Astrocyte (in vitro differentiated cells and primary cell): ENCODE measurements around the gene MYO16. TPM values are rescaled to one million over a fixed set of nuclear protein-coding genes. Genes with fewer than 3 reads are reported as not detected.

ENCODE experiments used
- DNase-seq: peaks from one replicate; pipeline ENCODE4 v3.0.0-alpha.2; 2010; ENCODE audit warnings: low read depth
- FAIRE-seq: peaks from 2 replicates; lab custom pipeline; 2011; peaks lifted over from hg19 to GRCh38; lab: Jason Lieb, UNC
- H2AFZ ChIP-seq: 2 replicates; pipeline ENCODE4 v1.6.0; 2012; ENCODE audit warnings: low read depth, low read length, inconsistent platforms
- H3K27ac ChIP-seq: 2 replicates; pipeline ENCODE4 v1.5.1; 2011; ENCODE audit warnings: low read depth, low read length, inconsistent platforms
- H3K27me3 ChIP-seq: 2 replicates; pipeline ENCODE4 v1.6.0; 2011; ENCODE audit warnings: low read length, inconsistent platforms; ENCODE audit not compliant: insufficient read depth
- H3K36me3 ChIP-seq: 2 replicates; pipeline ENCODE4 v1.5.1; 2011; ENCODE audit warnings: low read length, inconsistent platforms; ENCODE audit not compliant: insufficient read depth
- H3K4me1 ChIP-seq: 2 replicates; pipeline ENCODE4 v1.5.1; 2011; ENCODE audit warnings: low read length, inconsistent platforms; ENCODE audit not compliant: insufficient read depth
- H3K4me2 ChIP-seq: 2 replicates; pipeline ENCODE4 v1.6.0; 2012; ENCODE audit warnings: low read length, inconsistent platforms
- H3K4me3 ChIP-seq: 2 replicates; pipeline ENCODE4 v1.5.1; 2011; ENCODE audit warnings: low read depth, mild to moderate bottlenecking, low read length, inconsistent platforms; ENCODE audit not compliant: insufficient read depth
- H3K79me2 ChIP-seq: 2 replicates; pipeline ENCODE4 v1.6.0; 2012; ENCODE audit warnings: mild to moderate bottlenecking, low read length, inconsistent platforms; ENCODE audit not compliant: insufficient read depth
- H3K9ac ChIP-seq: 2 replicates; pipeline ENCODE4 v1.6.0; 2012; ENCODE audit warnings: mild to moderate bottlenecking, low read length, inconsistent platforms
- H3K9me3 ChIP-seq: 2 replicates; pipeline ENCODE4 v1.5.1; 2012; ENCODE audit warnings: low read depth, mild to moderate bottlenecking, low read length, inconsistent platforms; ENCODE audit not compliant: insufficient read depth
- H4K20me1 ChIP-seq: 2 replicates; pipeline ENCODE4 v1.6.0; 2012; ENCODE audit warnings: low read length, inconsistent platforms; ENCODE audit not compliant: insufficient read depth
- H3K27ac Mint-ChIP-seq: one replicate; pipeline ENCODE4 v1.8.0; 2021; ENCODE audit warnings: mild to moderate bottlenecking, mixed read lengths; ENCODE audit not compliant: unreplicated experiment
- H3K27me3 Mint-ChIP-seq: one replicate; pipeline ENCODE4 v1.8.0; 2021; ENCODE audit warnings: low read depth, mixed read lengths; ENCODE audit not compliant: unreplicated experiment
- H3K36me3 Mint-ChIP-seq: one replicate; pipeline ENCODE4 v1.8.0; 2021; ENCODE audit warnings: low read depth, mixed read lengths; ENCODE audit not compliant: unreplicated experiment
- H3K4me1 Mint-ChIP-seq: one replicate; pipeline ENCODE4 v1.8.0; 2021; ENCODE audit warnings: low read depth, mixed read lengths; ENCODE audit not compliant: unreplicated experiment
- H3K4me3 Mint-ChIP-seq: one replicate; pipeline ENCODE4 v1.8.0; 2021; ENCODE audit warnings: mild to moderate bottlenecking, moderate library complexity, mixed read lengths; ENCODE audit not compliant: unreplicated experiment
- H3K9me3 Mint-ChIP-seq: one replicate; pipeline ENCODE4 v1.8.0; 2021; ENCODE audit warnings: mild to moderate bottlenecking, mixed read lengths; ENCODE audit not compliant: unreplicated experiment
- EZH2 ChIP-seq: IDR thresholded peaks from 2 replicates; pipeline ENCODE4 v1.6.1; 2012; ENCODE audit warnings: mild to moderate bottlenecking, low read length, inconsistent platforms; ENCODE audit not compliant: insufficient read depth
- total RNA-seq: library from RNA; stranded (reverse); gene quantifications from 2 replicates; pipeline ENCODE4 v1.2.1, GENCODE V29; 2021
- TF ChIP-seq, protein P1 (sequence below): IDR thresholded peaks from 2 replicates; pipeline ENCODE4 v1.5.1; 2011; ENCODE audit warnings: low read depth, mild to moderate bottlenecking, inconsistent platforms, low read length, moderate library complexity; ENCODE audit not compliant: insufficient read depth

Gene MYO16
- total RNA-seq, 1 donor from 2014 or later: 0.14 TPM

GRCh38 chr13:108657519-108657918 is 28.1 kb downstream of the MYO16 start:
- Histone ChIP-seq H3K27ac (no peak overlapping the region), H3K9me3 (no peaks in the 10 kb centered on the region), H2AFZ (no peak overlapping the region), H3K79me2 (no peaks in the 10 kb centered on the region), H4K20me1 (no peaks in the 10 kb centered on the region), H3K36me3 (no peaks in the 10 kb centered on the region), H3K4me1 (no peaks in the 10 kb centered on the region), H3K4me3 (no peak overlapping the region), H3K9ac (no peak overlapping the region), H3K4me2 (no peak overlapping the region), H3K27me3 (no peaks in the 10 kb centered on the region)
- H3K9me3 Mint-ChIP-seq: peaks cover 2% of the 10 kb centered on the region
- DNase-seq: no peak
- no peaks in the 10 kb centered on the region for H3K4me1 Mint-ChIP-seq
- H3K27ac Mint-ChIP-seq: no peak overlapping the region
- H3K4me3 Mint-ChIP-seq: no peak overlapping the region
- TF ChIP-seq, protein P1, sequence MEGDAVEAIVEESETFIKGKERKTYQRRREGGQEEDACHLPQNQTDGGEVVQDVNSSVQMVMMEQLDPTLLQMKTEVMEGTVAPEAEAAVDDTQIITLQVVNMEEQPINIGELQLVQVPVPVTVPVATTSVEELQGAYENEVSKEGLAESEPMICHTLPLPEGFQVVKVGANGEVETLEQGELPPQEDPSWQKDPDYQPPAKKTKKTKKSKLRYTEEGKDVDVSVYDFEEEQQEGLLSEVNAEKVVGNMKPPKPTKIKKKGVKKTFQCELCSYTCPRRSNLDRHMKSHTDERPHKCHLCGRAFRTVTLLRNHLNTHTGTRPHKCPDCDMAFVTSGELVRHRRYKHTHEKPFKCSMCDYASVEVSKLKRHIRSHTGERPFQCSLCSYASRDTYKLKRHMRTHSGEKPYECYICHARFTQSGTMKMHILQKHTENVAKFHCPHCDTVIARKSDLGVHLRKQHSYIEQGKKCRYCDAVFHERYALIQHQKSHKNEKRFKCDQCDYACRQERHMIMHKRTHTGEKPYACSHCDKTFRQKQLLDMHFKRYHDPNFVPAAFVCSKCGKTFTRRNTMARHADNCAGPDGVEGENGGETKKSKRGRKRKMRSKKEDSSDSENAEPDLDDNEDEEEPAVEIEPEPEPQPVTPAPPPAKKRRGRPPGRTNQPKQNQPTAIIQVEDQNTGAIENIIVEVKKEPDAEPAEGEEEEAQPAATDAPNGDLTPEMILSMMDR: no peak
- no peak for TF ChIP-seq EZH2
- no peaks in the 10 kb centered on the region for H3K27me3 Mint-ChIP-seq
- no peaks in the 10 kb centered on the region for H3K36me3 Mint-ChIP-seq
- FAIRE-seq: no peak

DNA sequence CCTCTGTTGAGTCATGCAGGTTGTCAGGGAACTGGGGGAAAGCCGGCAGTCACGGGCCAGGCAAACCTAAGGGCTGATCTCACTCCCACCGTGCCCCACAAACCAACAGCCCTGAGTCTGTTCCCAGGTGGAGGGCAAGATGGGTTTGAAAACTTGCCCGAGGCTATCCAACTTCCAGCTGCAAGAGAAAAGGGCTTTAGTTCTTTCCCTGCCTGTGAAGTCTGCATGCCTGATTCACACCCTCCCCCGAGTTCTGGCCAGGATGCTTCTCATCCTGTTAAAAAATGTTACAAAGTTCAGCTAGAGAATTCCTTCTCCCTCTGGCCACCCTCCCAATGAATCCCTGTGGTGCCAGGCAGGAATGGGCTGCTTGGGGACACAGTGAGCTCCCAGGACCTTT is 33.1 kb downstream of the MYO16 start:
- no peak overlapping the region for H3K4me2 ChIP-seq
- H3K4me1 Mint-ChIP-seq: no peaks in the 10 kb centered on the region
- no peaks in the 10 kb centered on the region for H4K20me1 ChIP-seq
- H3K27me3 ChIP-seq: no peaks in the 10 kb centered on the region
- no peaks in the 10 kb centered on the region for H3K4me1 ChIP-seq
- H3K27me3 Mint-ChIP-seq: no peaks in the 10 kb centered on the region
- H3K9me3 Mint-ChIP-seq: peaks cover 3% of the 10 kb centered on the region
- no peaks in the 10 kb centered on the region for H3K36me3 Mint-ChIP-seq
- no peak overlapping the region for H3K9ac ChIP-seq
- no peaks in the 10 kb centered on the region for H3K36me3 ChIP-seq
- H3K27ac Mint-ChIP-seq: no peak overlapping the region
- DNase-seq (no peak), FAIRE-seq (no peak)
- TF ChIP-seq, protein P1: no peak
- no peak for TF ChIP-seq EZH2
- H3K9me3 ChIP-seq: no peaks in the 10 kb centered on the region
- H2AFZ ChIP-seq: no peak overlapping the region
- H3K4me3 ChIP-seq: no peak overlapping the region
- no peak overlapping the region for H3K27ac ChIP-seq
- no peaks in the 10 kb centered on the region for H3K79me2 ChIP-seq
- H3K4me3 Mint-ChIP-seq: no peak overlapping the region

- no peak overlapping the region for H3K4me3 Mint-ChIP-seq
- no peaks in the 10 kb centered on the region for H3K27me3 Mint-ChIP-seq
- TF ChIP-seq, protein P1: no peak
- TF ChIP-seq EZH2: no peak
- H3K27me3 ChIP-seq: no peaks in the 10 kb centered on the region
- peaks cover 3% of the 10 kb centered on the region for H3K9me3 Mint-ChIP-seq
- DNase-seq (no peak), FAIRE-seq (no peak)
- H3K4me1 ChIP-seq: no peaks in the 10 kb centered on the region
- no peaks in the 10 kb centered on the region for H3K4me1 Mint-ChIP-seq
- no peak overlapping the region for H3K27ac ChIP-seq
- no peak overlapping the region for H3K27ac Mint-ChIP-seq
- H3K36me3 Mint-ChIP-seq: no peaks in the 10 kb centered on the region
- no peaks in the 10 kb centered on the region for H3K36me3 ChIP-seq
- no peak overlapping the region for H3K4me2 ChIP-seq
- H3K9me3 ChIP-seq: peaks cover 5% of the 10 kb centered on the region
- no peak overlapping the region for H2AFZ ChIP-seq
- H3K9ac ChIP-seq: no peak overlapping the region
- H4K20me1 ChIP-seq: no peaks in the 10 kb centered on the region
- no peaks in the 10 kb centered on the region for H3K79me2 ChIP-seq
- H3K4me3 ChIP-seq: no peak overlapping the region
Measured at GRCh38 chr13:108663710-108664109, 34.3 kb downstream of the MYO16 start.
